BLaER1 treated with 17β-estradiol and CSF1 and Interleukin-3, amounts not matched to agents 10 nM and 100 nM (cell line): ENCODE measurements around the gene SHC2.

Experiments used
- H3K27ac ChIP-seq, 11 experiments: shearing (Covaris generic); formaldehyde crosslinking; 2 replicates each; pipeline ENCODE4 v1.8.1; 2022
- H3K27me3 ChIP-seq, 11 experiments: shearing (Covaris generic); formaldehyde crosslinking; 2 replicates each; pipeline ENCODE4 v1.8.1; 2022
- H3K36me3 ChIP-seq, 11 experiments: shearing (Covaris generic); formaldehyde crosslinking; 2 replicates each; pipeline ENCODE4 v1.8.1; 2022
- H3K4me1 ChIP-seq, 10 experiments: shearing (Covaris generic); formaldehyde crosslinking; 2 replicates each; pipeline ENCODE4 v1.8.1; 2022
- H3K4me2 ChIP-seq, 11 experiments: shearing (Covaris generic); formaldehyde crosslinking; 2 replicates each; pipeline ENCODE4 v1.8.1; 2022
- H3K4me3 ChIP-seq, 10 experiments: shearing (Covaris generic); formaldehyde crosslinking; 2 replicates each; pipeline ENCODE4 v1.8.1; 2022
- H3K9ac ChIP-seq, 11 experiments: shearing (Covaris generic); formaldehyde crosslinking; 2 replicates each; pipeline ENCODE4 v1.8.1; 2022
- H3K9me3 ChIP-seq, 11 experiments: shearing (Covaris generic); formaldehyde crosslinking; replicated peaks in 1 of 11; 2 replicates each; pipeline ENCODE4 v1.8.1; 2022
- H4K20me1 ChIP-seq, 11 experiments: shearing (Covaris generic); formaldehyde crosslinking; 2 replicates each; pipeline ENCODE4 v1.8.1; 2022
- Cebpa-rat ChIP-seq, 11 experiments: shearing (Covaris generic); IDR thresholded peaks; 2 replicates each; pipeline ENCODE4 v1.8.1; 2022

The SHC2 gene

DNA sequence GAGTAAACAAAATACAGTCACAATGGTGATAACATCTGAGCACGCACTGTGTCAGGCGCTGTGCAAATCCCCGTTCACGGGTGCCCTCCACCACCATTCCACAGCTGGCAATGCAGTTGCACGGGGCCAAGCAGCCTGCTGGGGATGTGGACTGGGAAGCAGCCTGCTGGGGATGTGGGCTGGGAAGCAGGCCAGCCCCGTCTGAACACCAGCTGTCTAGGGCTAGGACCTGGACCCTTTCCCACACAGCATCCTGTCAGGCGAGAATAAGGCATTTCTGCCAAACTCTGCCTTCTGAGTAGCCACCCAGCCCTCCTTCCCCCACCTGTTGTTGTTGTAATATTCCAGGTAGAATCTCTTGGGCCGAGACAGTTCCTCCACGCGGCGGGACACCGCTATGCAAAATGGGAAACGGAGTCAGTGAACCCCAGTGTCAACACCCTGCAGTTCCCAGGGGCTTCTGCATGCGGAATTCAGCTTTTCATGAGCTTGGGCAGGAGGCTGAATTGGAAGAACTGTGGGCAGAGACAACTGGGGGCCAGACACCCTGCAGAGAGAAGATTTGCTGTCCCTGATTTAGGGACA lies 88.4 kb downstream of the SHC2 start:
- no peak overlapping the region for H3K27ac ChIP-seq
- H3K9ac ChIP-seq: no peak overlapping the region
- no peak overlapping the region for H3K4me2 ChIP-seq
- no peaks in the 10 kb centered on the region for H4K20me1 ChIP-seq
- H3K36me3 ChIP-seq: no peaks in the 10 kb centered on the region
- H3K4me1 ChIP-seq: no peaks in the 10 kb centered on the region
- H3K27me3 ChIP-seq: no peaks in the 10 kb centered on the region
- H3K9me3 ChIP-seq: peaks cover 0 to 17% (median 4%) of the 10 kb centered on the region in 11 experiments; a peak in 7 of 22 replicates
- H3K4me3 ChIP-seq: no peak overlapping the region
- no peak for TF ChIP-seq Cebpa-rat (IDR thresholded peaks at IDR 0.05)

DNA sequence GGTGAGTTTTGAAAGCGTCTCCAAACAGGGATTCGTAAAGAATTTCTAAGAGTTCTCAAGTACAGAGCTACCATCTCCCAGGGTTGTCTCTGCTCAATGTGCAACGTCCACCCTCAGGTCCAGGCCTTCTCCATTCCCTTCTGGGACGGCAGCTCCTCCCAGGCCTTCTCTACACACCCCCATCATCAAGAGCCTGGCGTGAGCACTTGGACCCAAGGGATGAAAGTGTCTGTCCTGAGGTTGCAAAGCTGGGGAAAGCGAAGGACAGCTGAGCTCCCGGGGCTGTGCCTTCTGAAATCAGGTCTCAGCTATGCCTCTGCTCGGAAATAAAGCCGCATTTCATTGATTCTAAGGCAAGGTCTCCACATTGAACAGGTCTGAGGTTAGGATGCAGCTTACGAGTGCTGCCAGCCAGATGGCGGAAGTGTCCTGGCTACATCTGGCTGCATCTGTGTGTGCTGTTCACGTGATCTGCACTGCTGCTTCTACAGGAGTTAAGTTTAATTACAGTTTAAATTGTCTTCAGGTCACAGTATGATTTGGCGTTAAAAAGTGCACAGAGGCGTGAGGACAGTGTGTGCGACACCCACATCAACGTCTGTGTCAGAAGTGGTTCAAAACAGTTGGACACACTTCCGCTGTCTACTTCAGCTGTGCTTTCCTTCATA lies 89.2 kb downstream of the SHC2 start:
- H3K4me2 ChIP-seq: no peak overlapping the region
- H3K27me3 ChIP-seq: no peaks in the 10 kb centered on the region
- H3K4me3 ChIP-seq: no peak overlapping the region
- H3K36me3 ChIP-seq: no peaks in the 10 kb centered on the region
- no peaks in the 10 kb centered on the region for H3K4me1 ChIP-seq
- H4K20me1 ChIP-seq: no peaks in the 10 kb centered on the region
- no peak overlapping the region for H3K9ac ChIP-seq
- TF ChIP-seq Cebpa-rat (IDR thresholded peaks at IDR 0.05): no peak
- H3K9me3 ChIP-seq: peaks cover 0 to 23% (median 6%) of the 10 kb centered on the region in 11 experiments; a peak in 7 of 22 replicates
- H3K27ac ChIP-seq: no peak overlapping the region

DNA sequence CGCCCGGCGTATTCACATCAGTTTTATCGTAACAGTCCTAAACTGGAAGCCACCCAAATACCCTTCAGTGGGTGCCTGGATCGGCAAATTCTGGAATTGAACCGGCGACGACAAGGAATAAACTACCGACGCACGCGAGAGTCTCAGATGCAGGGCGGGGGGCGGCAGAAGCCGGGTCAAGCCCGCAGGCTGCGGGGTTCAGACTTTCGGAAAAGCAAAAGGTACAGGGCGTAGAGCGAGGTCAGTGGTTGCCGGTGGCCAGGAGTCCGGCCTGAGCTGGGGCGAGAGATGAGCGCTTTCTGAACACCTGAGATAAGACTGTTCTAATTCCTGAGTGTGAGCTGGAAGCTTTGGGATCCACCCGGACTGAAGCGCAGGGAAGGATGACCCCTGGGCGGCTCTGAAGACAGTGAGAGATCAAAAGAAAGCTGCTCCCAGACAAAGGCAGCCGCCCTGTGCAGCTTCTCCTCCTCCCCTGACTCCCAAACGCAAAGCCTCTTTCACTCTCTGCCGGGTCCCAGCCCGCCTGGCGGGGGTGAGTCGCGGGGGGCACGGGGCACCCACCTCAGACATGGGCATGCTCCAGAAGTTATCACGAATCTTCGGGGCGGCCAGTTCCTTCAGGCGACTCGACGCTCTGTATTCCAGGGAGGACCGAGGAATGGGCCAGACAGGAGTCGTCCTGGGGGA lies 90.0 kb downstream of the SHC2 start:
- no peak for TF ChIP-seq Cebpa-rat (IDR thresholded peaks at IDR 0.05)
- no peak overlapping the region for H3K27ac ChIP-seq
- no peak overlapping the region for H3K9ac ChIP-seq
- no peaks in the 10 kb centered on the region for H3K4me1 ChIP-seq
- H3K27me3 ChIP-seq: no peaks in the 10 kb centered on the region
- H4K20me1 ChIP-seq: no peaks in the 10 kb centered on the region
- H3K4me2 ChIP-seq: no peak overlapping the region
- no peaks in the 10 kb centered on the region for H3K36me3 ChIP-seq
- H3K9me3 ChIP-seq: peaks cover 0 to 23% (median 6%) of the 10 kb centered on the region in 11 experiments; a peak in 7 of 22 replicates
- no peak overlapping the region for H3K4me3 ChIP-seq

DNA sequence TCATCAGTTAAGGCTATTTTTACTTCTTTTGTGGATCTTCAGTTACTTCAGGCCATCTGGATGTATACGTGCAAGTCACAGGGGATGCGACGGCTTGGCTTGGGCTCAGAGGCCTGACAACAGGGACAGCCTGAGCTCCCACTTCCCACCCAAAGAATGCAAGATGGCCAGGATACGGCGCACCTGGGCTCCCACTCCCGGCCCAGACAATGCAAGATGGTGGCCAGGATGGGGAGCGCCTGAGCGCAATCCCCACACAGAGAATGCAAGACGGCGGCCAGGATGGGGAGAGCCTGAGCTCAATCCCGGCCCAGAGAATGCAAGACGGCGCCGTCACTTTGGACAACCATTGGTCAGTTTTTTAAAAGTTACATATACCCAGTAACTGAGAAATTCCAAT lies 91.0 kb downstream of the SHC2 start:
- Histone ChIP-seq H3K9me3 (peaks cover 0 to 23% (median 6%) of the 10 kb centered on the region in 11 experiments; a peak in 7 of 22 replicates), H3K27ac (no peak overlapping the region), H3K27me3 (no peaks in the 10 kb centered on the region), H3K4me1 (no peaks in the 10 kb centered on the region), H3K36me3 (no peaks in the 10 kb centered on the region), H4K20me1 (no peaks in the 10 kb centered on the region), H3K4me3 (no peak overlapping the region), H3K9ac (no peak overlapping the region), H3K4me2 (no peak overlapping the region)
- TF ChIP-seq Cebpa-rat (IDR thresholded peaks at IDR 0.05): no peak

DNA sequence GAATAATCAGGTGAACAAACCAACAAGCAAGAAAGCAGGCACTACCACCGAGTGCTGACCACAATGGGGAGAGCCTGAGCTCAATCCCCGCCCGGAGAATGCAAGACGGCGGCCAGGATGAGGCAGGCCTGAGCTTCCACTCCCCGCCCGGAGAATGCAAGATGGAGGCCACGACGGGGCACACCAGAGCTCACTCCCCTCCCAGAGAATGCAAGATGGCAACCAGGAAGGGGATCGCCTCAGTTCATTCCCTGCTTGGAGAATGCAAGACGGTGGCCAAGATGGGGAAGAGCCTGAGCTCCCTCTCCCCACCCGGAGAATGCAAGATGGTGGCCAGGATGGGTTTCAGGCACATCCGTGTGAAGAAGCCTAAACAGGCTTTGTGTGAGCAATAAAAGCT lies 91.6 kb downstream of the SHC2 start:
- Histone ChIP-seq H3K9me3 (peaks cover 0 to 23% (median 6%) of the 10 kb centered on the region in 11 experiments; a peak in 7 of 22 replicates), H3K4me1 (no peaks in the 10 kb centered on the region), H3K36me3 (no peaks in the 10 kb centered on the region), H3K27me3 (no peaks in the 10 kb centered on the region), H3K27ac (no peak overlapping the region), H3K4me3 (no peak overlapping the region), H4K20me1 (no peaks in the 10 kb centered on the region), H3K9ac (no peak overlapping the region), H3K4me2 (no peak overlapping the region)
- TF ChIP-seq Cebpa-rat (IDR thresholded peaks at IDR 0.05): no peak

DNA sequence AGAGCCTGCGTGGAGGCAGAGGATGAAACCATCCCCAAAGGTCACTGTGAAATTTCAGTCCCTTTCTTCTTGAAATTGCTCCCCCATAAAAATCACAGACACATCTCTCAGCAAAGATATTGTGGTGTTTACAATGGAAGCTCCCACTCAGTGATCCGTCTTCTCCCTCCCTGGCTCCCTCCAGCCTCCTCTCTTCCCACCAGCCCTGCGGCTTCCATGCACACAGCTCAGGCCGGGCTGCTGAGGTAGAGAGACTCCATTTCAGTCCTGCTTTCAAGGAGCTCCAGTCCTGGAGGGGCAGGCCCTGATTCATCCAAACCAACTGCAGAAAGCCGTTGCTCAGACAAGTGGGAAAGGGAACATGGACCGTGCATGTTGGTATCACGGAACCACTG lies 92.2 kb downstream of the SHC2 start:
- H3K4me1 ChIP-seq: no peaks in the 10 kb centered on the region
- no peak overlapping the region for H3K4me3 ChIP-seq
- H4K20me1 ChIP-seq: no peaks in the 10 kb centered on the region
- no peak for TF ChIP-seq Cebpa-rat (IDR thresholded peaks at IDR 0.05)
- peaks cover 0 to 23% (median 6%) of the 10 kb centered on the region in 11 experiments; a peak in 7 of 22 replicates for H3K9me3 ChIP-seq
- H3K27ac ChIP-seq: no peak overlapping the region
- no peaks in the 10 kb centered on the region for H3K36me3 ChIP-seq
- no peak overlapping the region for H3K4me2 ChIP-seq
- H3K27me3 ChIP-seq: no peaks in the 10 kb centered on the region
- no peak overlapping the region for H3K9ac ChIP-seq

DNA sequence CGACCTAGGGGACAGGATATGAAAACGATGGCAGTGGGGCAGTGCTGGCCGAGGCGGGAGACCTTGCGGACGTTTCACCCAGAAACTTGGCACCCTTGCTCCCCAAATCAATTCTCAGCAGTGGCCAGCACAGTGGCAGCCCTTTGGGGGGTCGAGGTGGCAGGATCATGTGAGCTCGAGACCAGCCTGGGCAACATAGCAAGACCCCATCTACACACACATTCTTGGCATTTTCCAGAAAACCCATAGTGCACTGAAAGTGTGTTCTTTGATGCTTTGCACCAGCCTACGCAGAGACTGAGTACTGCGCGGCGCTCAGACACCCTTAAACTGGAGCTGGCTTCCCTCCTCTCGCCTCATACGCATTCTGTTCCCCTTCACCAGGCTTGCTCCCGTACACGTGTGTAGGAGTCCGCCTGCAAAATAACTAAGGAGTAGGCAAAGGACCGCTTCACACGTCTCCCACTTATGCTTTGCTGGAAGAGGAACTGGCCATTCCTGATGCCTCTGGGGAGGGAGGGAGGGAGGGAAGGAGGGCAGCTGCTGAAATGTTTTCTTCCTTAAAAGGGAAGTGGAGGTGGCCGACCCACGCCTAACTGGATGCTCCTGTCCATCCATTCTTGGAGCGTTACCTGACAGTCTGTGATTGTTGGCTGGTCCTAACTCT lies 92.7 kb downstream of the SHC2 start:
- no peaks in the 10 kb centered on the region for H3K36me3 ChIP-seq
- no peak for TF ChIP-seq Cebpa-rat (IDR thresholded peaks at IDR 0.05)
- no peaks in the 10 kb centered on the region for H4K20me1 ChIP-seq
- no peak overlapping the region for H3K4me3 ChIP-seq
- no peak overlapping the region for H3K27ac ChIP-seq
- peaks cover 0 to 23% (median 6%) of the 10 kb centered on the region in 11 experiments; a peak in 7 of 22 replicates for H3K9me3 ChIP-seq
- H3K27me3 ChIP-seq: no peaks in the 10 kb centered on the region
- H3K4me2 ChIP-seq: no peak overlapping the region
- H3K9ac ChIP-seq: no peak overlapping the region
- no peaks in the 10 kb centered on the region for H3K4me1 ChIP-seq

DNA sequence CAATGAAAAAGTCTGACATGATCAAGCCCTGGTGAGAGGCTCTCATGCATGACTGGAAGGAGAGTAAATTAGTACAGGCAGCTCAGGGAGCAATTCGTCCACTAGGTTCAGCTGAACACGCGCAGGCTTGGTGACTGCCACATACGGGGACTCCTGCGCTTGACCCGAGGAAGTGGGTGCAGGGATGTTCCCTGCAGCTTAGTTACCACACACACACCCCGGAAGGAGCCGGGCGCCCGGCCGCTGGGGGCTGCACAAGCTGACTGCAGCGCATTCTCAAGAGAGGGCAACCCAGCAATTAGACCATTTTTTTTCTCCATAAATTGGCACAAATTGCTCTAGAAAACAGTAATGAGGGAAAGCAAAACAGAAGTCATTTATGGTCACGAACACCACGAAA lies 93.3 kb downstream of the SHC2 start:
- Histone ChIP-seq H4K20me1 (no peaks in the 10 kb centered on the region), H3K9me3 (peaks cover 0 to 23% (median 7%) of the 10 kb centered on the region in 11 experiments; a peak in 8 of 22 replicates), H3K4me2 (no peak overlapping the region), H3K9ac (no peak overlapping the region), H3K4me1 (no peaks in the 10 kb centered on the region), H3K36me3 (no peaks in the 10 kb centered on the region), H3K27me3 (no peaks in the 10 kb centered on the region), H3K27ac (no peak overlapping the region), H3K4me3 (no peak overlapping the region)
- TF ChIP-seq Cebpa-rat (IDR thresholded peaks at IDR 0.05): no peak

DNA sequence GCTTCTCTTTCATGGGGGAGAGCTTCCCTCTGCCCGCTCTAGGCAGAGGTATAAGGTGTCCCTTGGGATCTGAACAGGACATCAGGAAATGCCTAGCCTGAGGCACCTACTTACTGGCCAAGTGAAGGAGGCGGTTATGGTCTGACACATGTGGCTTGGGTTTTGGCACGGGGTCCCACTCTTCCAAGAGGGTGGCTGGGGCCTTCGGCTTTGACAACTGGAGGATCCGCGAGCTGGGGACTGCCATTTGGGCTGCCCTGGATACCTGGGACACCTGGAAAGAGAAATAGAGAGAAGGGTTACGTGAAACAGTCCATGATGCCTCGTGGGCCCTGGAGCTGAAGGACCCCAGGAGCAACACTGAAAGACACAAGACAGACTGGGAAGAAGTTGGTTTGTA lies 93.9 kb downstream of the SHC2 start:
- no peak for TF ChIP-seq Cebpa-rat (IDR thresholded peaks at IDR 0.05)
- Histone ChIP-seq H3K4me3 (no peak overlapping the region), H3K27ac (no peak overlapping the region), H4K20me1 (no peaks in the 10 kb centered on the region), H3K4me1 (no peaks in the 10 kb centered on the region), H3K27me3 (no peaks in the 10 kb centered on the region), H3K9me3 (peaks cover 0 to 28% (median 11%) of the 10 kb centered on the region in 11 experiments; a peak in 11 of 22 replicates), H3K36me3 (no peaks in the 10 kb centered on the region), H3K4me2 (no peak overlapping the region), H3K9ac (no peak overlapping the region)
